ENCODE data around the gene PLAU.

GRCh38 chr10:73889014-73889413, 21.9 kb upstream of the PLAU start:
- TF ChIP-seq CTCF (conservative IDR thresholded peaks at IDR 0.05; ENCODE audit: low read depth, low read length) (no peak), EZH2 (IDR thresholded peaks at IDR 0.05; ENCODE audit: borderline replicate concordance, low read depth, low read length, poor library complexity, severe bottlenecking) (no peak)

Data from A673 (cell line).